Measurements from ENCODE around the gene HFE.
"Not testable (repeated sequence)": the region's sequence is repeated elsewhere in the genome, so short reads cannot be mapped to it uniquely, and the experiment has no call there.

The HFE gene

GRCh38 chr6:26087284-26088115 lies at the start of gene HFE:
TSS of gene HFE (plus strand) at chr6:26087429. CDS start at chr6:26087441, 12 bp downstream.
- peak; percentile 31 for TF ChIP-seq CTCF (conservative IDR thresholded peaks at IDR 0.05; ENCODE audit: low read depth, low read length)
- DNase-seq (ENCODE audit: low read depth) = no peak

GRCh38 chr6:26041946-26042345 lies 45.3 kb upstream of the HFE start:
- TF ChIP-seq CTCF (conservative IDR thresholded peaks at IDR 0.05; ENCODE audit: low read depth, low read length) = no peak
- DNase-seq (ENCODE audit: low read depth) = no peak
- H3K4me3 ChIP-seq (ENCODE audit: low read length) = no peak overlapping the region

More at GRCh38 chr6:26087284-26088115, at the start of gene HFE:
- H3K4me3 ChIP-seq (ENCODE audit: low read length) = peak within 1 kb of the TSS; percentile 82

- DNase-seq (ENCODE audit: low read depth) = peak; percentile 95
- no peak for TF ChIP-seq CTCF (conservative IDR thresholded peaks at IDR 0.05; ENCODE audit: low read depth, low read length)
- peak overlapping the region; percentile 61 for H3K4me3 ChIP-seq (ENCODE audit: low read length)
Measured at GRCh38 chr6:26043384-26044139, 43.7 kb upstream of the HFE start.

- peak overlapping the region; percentile 61 for H3K4me3 ChIP-seq (ENCODE audit: low read length)
- TF ChIP-seq CTCF (conservative IDR thresholded peaks at IDR 0.05; ENCODE audit: low read depth, low read length) = no peak
- no peak for DNase-seq (ENCODE audit: low read depth)
Measured at GRCh38 chr6:26044140-26045064, 42.8 kb upstream of the HFE start.

- TF ChIP-seq CTCF (conservative IDR thresholded peaks at IDR 0.05; ENCODE audit: low read depth, low read length) = peak; percentile 42
- peak overlapping the region; percentile 61 for H3K4me3 ChIP-seq (ENCODE audit: low read length)
- no peak for DNase-seq (ENCODE audit: low read depth)
Measured at GRCh38 chr6:26045065-26045927, 41.9 kb upstream of the HFE start.

- no peak for TF ChIP-seq CTCF (conservative IDR thresholded peaks at IDR 0.05; ENCODE audit: low read depth, low read length)
- no peak for DNase-seq (ENCODE audit: low read depth)
- peak overlapping the region; percentile 61 for H3K4me3 ChIP-seq (ENCODE audit: low read length)
Measured at GRCh38 chr6:26045928-26046368, 41.3 kb upstream of the HFE start.

GRCh38 chr6:26047329-26047728 lies 39.9 kb upstream of the HFE start:
- not testable (repeated sequence) for DNase-seq (ENCODE audit: low read depth); H3K4me3 ChIP-seq (ENCODE audit: low read length)

Data from retinal pigment epithelial cell (primary cell).